B cell (primary cell): Measurements from ENCODE around the gene SMIM3. TPM values are rescaled to one million over a fixed set of nuclear protein-coding genes. Genes with fewer than 3 reads are reported as not detected.
"Not testable (repeated sequence)": the region's sequence is repeated elsewhere in the genome, so short reads cannot be mapped to it uniquely, and the experiment has no call there.

ENCODE experiments used
- ATAC-seq: fragments of 200-7000 bp; cut with Tn5 transposase; one replicate; pipeline ENCODE4 v1.10.0; 2021; ENCODE audit warnings: low read depth, mild to moderate bottlenecking, moderate number of reproducible peaks, moderate library complexity
- CTCF ChIA-PET: fragments of 350-600 bp; sonication (Branson Sonifier 250); formaldehyde crosslinking; loops from one replicate; lab custom pipeline; 2021; ENCODE audit warnings: antibody characterized with exemption, inconsistent platforms; lab: Charles Lee
- POLR2A ChIA-PET: fragments of 350-600 bp; sonication (Branson Sonifier 250); formaldehyde crosslinking; loops from one replicate; lab custom pipeline; 2021; ENCODE audit warnings: antibody characterized with exemption; lab: Charles Lee
- DNase-seq: peaks from one replicate; pipeline ENCODE4 v3.0.0; 2013
- H2AFZ ChIP-seq: 2 replicates; pipeline ENCODE4 v1.6.1; 2012; ENCODE audit warnings: mild to moderate bottlenecking, low read depth, low read length; ENCODE audit not compliant: insufficient read depth, poor library complexity, severe bottlenecking
- H3K27ac ChIP-seq, 2 donors: 1 replicate in 1 of 2; 2 replicates in 1 of 2; pipeline ENCODE4 v1.5.1; 2012 to 2013; ENCODE audit warnings: low read length in 2 of 2, mild to moderate bottlenecking in 2 of 2, moderate library complexity in 1 of 2
- H3K27me3 ChIP-seq, 4 experiments: fragments of 200-600 bp in 1 of 4; sonication (generic) in 1 of 4; replicated peaks in 1 of 4; 1 replicate in 2 of 4; 2 replicates in 2 of 4; pipeline versions ENCODE4 v1.6.1 to v1.7.0; 2013 to 2016; ENCODE audit warnings: low read length in 3 of 4, mild to moderate bottlenecking in 2 of 4, mixed read lengths in 1 of 4, moderate library complexity in 1 of 4; ENCODE audit not compliant: insufficient read depth in 4 of 4, control insufficient read depth in 3 of 4; ENCODE audit errors: control extremely low read depth in 1 of 4
- H3K36me3 ChIP-seq, 2 experiments: replicated peaks in 1 of 2; 1 replicate in 1 of 2; 2 replicates in 1 of 2; pipeline versions ENCODE4 v1.6.1 to v1.7.1; 2013; ENCODE audit warnings: low read length in 1 of 2; ENCODE audit not compliant: insufficient read depth in 2 of 2, control insufficient read depth in 1 of 2; ENCODE audit errors: control extremely low read depth in 1 of 2, extremely low read depth in 1 of 2
- H3K4me1 ChIP-seq, 2 donors: fragments of 200-600 bp in 1 of 2; sonication (generic) in 1 of 2; 1 replicate in 1 of 2; 2 replicates in 1 of 2; pipeline versions ENCODE4 v1.5.1 to v1.6.1; 2013 to 2017; ENCODE audit warnings: low read length in 2 of 2; ENCODE audit not compliant: control insufficient read depth in 2 of 2, insufficient read depth in 2 of 2
- H3K4me2 ChIP-seq: replicated peaks from 2 replicates; pipeline ENCODE3; 2012; ENCODE audit warnings: mild to moderate bottlenecking, low read depth, low read length; ENCODE audit not compliant: poor library complexity, severe bottlenecking
- H3K4me3 ChIP-seq, 5 experiments: fragments of 200-600 bp in 1 of 5; sonication (generic) in 1 of 5; 1 replicate in 3 of 5; 2 replicates in 2 of 5; pipeline versions ENCODE4 v1.5.1 to v1.7.0; 2011 to 2016; ENCODE audit warnings: low read length in 4 of 5, mild to moderate bottlenecking in 4 of 5, low read depth in 2 of 5, control low read depth in 1 of 5, moderate library complexity in 1 of 5; ENCODE audit not compliant: insufficient read depth in 1 of 5; ENCODE audit errors: control extremely low read depth in 1 of 5, extremely low read depth in 1 of 5
- H3K79me2 ChIP-seq: fragments of 200-600 bp; sonication (generic); one replicate; pipeline ENCODE4 v1.6.0; 2016; ENCODE audit warnings: low read length; ENCODE audit not compliant: control insufficient read depth, insufficient read depth
- H3K9ac ChIP-seq: fragments of 200-600 bp; sonication (generic); 2 replicates; pipeline ENCODE4 v1.6.1; 2017; ENCODE audit warnings: mild to moderate bottlenecking, low read length, moderate library complexity
- H3K9me3 ChIP-seq, 3 donors: one replicate each; pipeline versions ENCODE4 v1.6.1 to v1.7.1; 2013; ENCODE audit warnings: low read length in 2 of 3; ENCODE audit not compliant: control insufficient read depth in 2 of 3, insufficient read depth in 1 of 3; ENCODE audit errors: control extremely low read depth in 1 of 3
- H4K20me1 ChIP-seq: 2 replicates; pipeline ENCODE4 v1.6.0; 2012; ENCODE audit warnings: mild to moderate bottlenecking, low read length; ENCODE audit not compliant: insufficient read depth, control insufficient read depth, poor library complexity, severe bottlenecking
- H3K27ac Mint-ChIP-seq: one replicate; pipeline ENCODE4 v1.8.0; 2021; ENCODE audit warnings: mixed read lengths
- H3K27me3 Mint-ChIP-seq: one replicate; pipeline ENCODE4 v1.8.0; 2021; ENCODE audit warnings: mixed read lengths
- H3K4me1 Mint-ChIP-seq: one replicate; pipeline ENCODE4 v1.8.0; 2021; ENCODE audit warnings: mixed read lengths
- H3K4me3 Mint-ChIP-seq: one replicate; pipeline ENCODE4 v1.8.0; 2021; ENCODE audit warnings: mixed read lengths
- H3K9me3 Mint-ChIP-seq: one replicate; pipeline ENCODE4 v1.8.0; 2022; ENCODE audit warnings: mixed read lengths; ENCODE audit not compliant: insufficient read depth
- CTCF ChIP-seq: fragments of 200-600 bp; IDR thresholded peaks from one replicate; pipeline ENCODE4 v1.8.0; 2022; ENCODE audit warnings: antibody characterized with exemption, mild to moderate bottlenecking
- EZH2 ChIP-seq: IDR thresholded peaks from 2 replicates; pipeline ENCODE4 v1.6.1; 2012; ENCODE audit warnings: borderline replicate concordance, low read depth, mild to moderate bottlenecking, moderate library complexity, low read length; ENCODE audit not compliant: insufficient read depth, poor library complexity, severe bottlenecking
- WGBS: methylation state at CpG from one replicate; pipeline ENCODE4 v1.1.5; 2013; ENCODE audit warnings: missing lambda C conversion rate; ENCODE audit not compliant: insufficient coverage; 5-methylcytosine and 5-hydroxymethylcytosine counted together
- intact Hi-C: fragments of 100-400 bp; cut with micrococcal nuclease; formaldehyde crosslinking; loops from one replicate; pipeline ENCODE4 v1.10.0; 2022
- polyA plus RNA-seq: library from polyadenylated mRNA; depleted of rRNA; stranded (reverse); fragments of >200 nt; gene quantifications from 2 replicates; pipeline ENCODE4 v1.2.3, GENCODE V29; 2012
- total RNA-seq, 2 donors: library from RNA; stranded (reverse); fragments of 120-200 nt in 1 of 2; gene quantifications; 1 replicate in 1 of 2; 2 replicates in 1 of 2; pipeline versions ENCODE4 v1.2.3 to v1.2.4, GENCODE V29; 2013 to 2022

The SMIM3 gene
- total and polyA plus RNA-seq, 2 donors (not counting 1 experiment from before 2014, with no cell fraction given) = 0.37 TPM; not detected in 1

- Histone ChIP-seq H4K20me1 (peaks cover 52% of the 10 kb centered on the region), H3K79me2 (peaks cover 67% of the 10 kb centered on the region), H3K27ac (no peak overlapping the region), H3K9ac (no peak overlapping the region), H3K4me1 (peaks cover 6 to 8% of the 10 kb centered on the region in 2 donors), H3K4me2 (no peak overlapping the region), H3K36me3 (peaks cover 0 to 29% of the 10 kb centered on the region in 2 experiments), H3K9me3 (peaks cover 0 to 11% (median 2%) of the 10 kb centered on the region in 3 donors), H3K27me3 (no peaks in the 10 kb centered on the region), H3K4me3 (no peak overlapping the region), H2AFZ (no peak overlapping the region)
- ATAC-seq (no peak), DNase-seq (no peak)
- Mint-ChIP-seq H3K27ac (no peak overlapping the region), H3K27me3 (no peaks in the 10 kb centered on the region), H3K4me3 (no peak overlapping the region), H3K9me3 (peaks cover 11% of the 10 kb centered on the region), H3K4me1 (peaks cover 37% of the 10 kb centered on the region)
- WGBS = 93% methylated on average over 3 of the region's 7 CpGs
- ChIA-PET POLR2A (no interaction called here), CTCF (interaction anchor here (0.7 kb wide), 1 partner anchor 13 kb away, joined by 3 read pairs; no protein-coding TSS in a partner anchor)
- intact Hi-C loops = no loop called here
- TF ChIP-seq CTCF (no peak), EZH2 (no peak)
Observed at GRCh38 chr5:150738862-150739261, 39.7 kb upstream of the SMIM3 start.

GRCh38 chr5:150740992-150741391 is 37.6 kb upstream of the SMIM3 start:
- no peak for DNase-seq
- intact Hi-C loops = no loop called here
- Mint-ChIP-seq H3K4me1 (peaks cover 27% of the 10 kb centered on the region), H3K27ac (no peak overlapping the region), H3K9me3 (peaks cover 9% of the 10 kb centered on the region), H3K27me3 (no peaks in the 10 kb centered on the region), H3K4me3 (no peak overlapping the region)
- H3K36me3 ChIP-seq = peaks cover 0 to 19% of the 10 kb centered on the region in 2 experiments
- H3K27me3 ChIP-seq = no peaks in the 10 kb centered on the region
- no peak for ATAC-seq
- H3K9ac ChIP-seq = no peak overlapping the region
- peaks cover 40% of the 10 kb centered on the region for H4K20me1 ChIP-seq
- no peak overlapping the region for H3K4me3 ChIP-seq
- H3K27ac ChIP-seq = no peak overlapping the region
- ChIA-PET CTCF (no interaction called here), POLR2A (no interaction called here)
- no peak overlapping the region for H2AFZ ChIP-seq
- no peak overlapping the region for H3K4me2 ChIP-seq
- no peaks in the 10 kb centered on the region for H3K4me1 ChIP-seq
- peaks cover 59% of the 10 kb centered on the region for H3K79me2 ChIP-seq
- H3K9me3 ChIP-seq = peaks cover 0 to 2% (median 0%) of the 10 kb centered on the region in 3 donors
- TF ChIP-seq EZH2 (no peak), CTCF (no peak)

- DNase-seq, H3K4me1 ChIP-seq, H3K27me3 Mint-ChIP-seq, H3K27me3 ChIP-seq, H3K4me3 ChIP-seq, H3K9ac ChIP-seq, CTCF ChIA-PET, intact Hi-C loops, H3K4me2 ChIP-seq, ATAC-seq, H3K27ac Mint-ChIP-seq, H2AFZ ChIP-seq, POLR2A ChIA-PET, H3K9me3 Mint-ChIP-seq, H3K4me3 Mint-ChIP-seq, H3K9me3 ChIP-seq, H3K27ac ChIP-seq: not testable (repeated sequence)
- WGBS = 100% methylated on average over 5 of the region's 18 CpGs
- Histone ChIP-seq H3K79me2 (peaks cover 47% of the 10 kb centered on the region), H3K36me3 (peaks cover 0 to 13% of the 10 kb centered on the region in 2 experiments), H4K20me1 (peaks cover 34% of the 10 kb centered on the region)
- H3K4me1 Mint-ChIP-seq = peaks cover 21% of the 10 kb centered on the region
Observed at GRCh38 chr5:150742455-150743141, 36.0 kb upstream of the SMIM3 start.
